ENCODE results near the gene PRPF39. TPM values are rescaled to one million over a fixed set of nuclear protein-coding genes. Genes with fewer than 3 reads are reported as not detected.

The PRPF39 gene
- total and polyA plus RNA-seq, 2 of the 4 experiments (the other 2 are of a cell fraction): 18.1 to 29.6 TPM

DNA sequence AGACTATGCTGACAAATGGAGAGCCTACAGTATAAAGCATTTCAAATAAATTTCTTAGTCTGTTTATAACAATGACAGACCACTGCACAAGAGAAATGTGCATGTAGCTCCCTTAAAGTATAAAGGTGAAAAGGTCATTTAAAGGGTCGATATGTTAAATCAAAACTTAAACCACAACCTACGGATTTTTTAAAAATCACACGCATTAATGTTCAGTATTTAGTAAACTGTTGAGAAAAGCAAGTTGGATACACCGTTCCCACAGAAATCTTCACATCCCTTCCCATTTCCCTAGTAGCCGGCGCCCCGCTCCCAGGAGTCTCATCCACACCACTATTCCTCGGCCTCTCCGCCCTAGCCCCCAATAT, 49.8 kb downstream of the PRPF39 start:
- no peak overlapping the region for H2BK15ac ChIP-seq (ENCODE audit: low read depth, low read length)
- H3K23ac ChIP-seq (ENCODE audit: low read depth, low read length): peak overlapping the region; percentile 91
- H3K27ac ChIP-seq (ENCODE audit: insufficient read depth, low read length): peak overlapping the region; percentile 89
- in situ Hi-C loops (cut with MboI; ENCODE audit: low sequenced_read_pairs) (loop anchor here (10.0 kb wide), 1 partner anchor 169 kb away; the partner anchor contains the start of genes KLHL28 and TOGARAM1), intact Hi-C loops (cut with micrococcal nuclease) (loop anchor here (1.0 to 2.0 kb wide), 2 partner anchors 120 to 135 kb away; partner anchors contain the start of gene MIS18BP1), dilution Hi-C loops (cut with HindIII; ENCODE audit: low sequenced_read_pairs, unreplicated experiment) (no loop called here)
- H3K9me3 ChIP-seq (ENCODE audit: control insufficient read depth, insufficient read depth, low read length): no peaks in the 10 kb centered on the region
- no peaks in the 10 kb centered on the region for H4K20me1 ChIP-seq (ENCODE audit: insufficient read depth, low read length)
- H4K91ac ChIP-seq (ENCODE audit: insufficient read depth, low read depth, low read length): peak overlapping the region; percentile 82
- H3K14ac ChIP-seq (replicated peaks; ENCODE audit: low read depth, low read length): peak overlapping the region; percentile 93
- H3K36me3 ChIP-seq (ENCODE audit: control insufficient read depth, insufficient read depth, low read length): peaks cover 2% of the 10 kb centered on the region; the same call in 1 of the 2 replicates
- peak overlapping the region; percentile 93 for H3K4ac ChIP-seq (ENCODE audit: low read depth, low read length)
- TF ChIP-seq BHLHE40 (IDR thresholded peaks at IDR 0.05; ENCODE audit: low read depth, low read length) (no peak), SMC3 (IDR thresholded peaks at IDR 0.05; ENCODE audit: low read depth, low read length) (no peak), NFE2L2 (IDR thresholded peaks at IDR 0.05; ENCODE audit: low read depth, low read length) (no peak), MAZ (IDR thresholded peaks at IDR 0.05; ENCODE audit: borderline replicate concordance, low read depth, low read length) (no peak), MXI1 (IDR thresholded peaks at IDR 0.05; ENCODE audit: borderline replicate concordance, low read depth, low read length) (no peak), POLR2A (IDR thresholded peaks at IDR 0.05; ENCODE audit: low read depth, low read length) (no peak), CTCF (conservative IDR thresholded peaks at IDR 0.05; ENCODE audit: low read depth, low read length) (no peak), CHD1 (IDR thresholded peaks at IDR 0.05; ENCODE audit: low read depth, low read length) (no peak), MAFK (IDR thresholded peaks at IDR 0.05; ENCODE audit: low read depth, low read length) (no peak), FOS (IDR thresholded peaks at IDR 0.05; ENCODE audit: low read depth, low read length) (no peak), RAD21 (IDR thresholded peaks at IDR 0.05; ENCODE audit: low read length) (no peak), RCOR1 (IDR thresholded peaks at IDR 0.05; ENCODE audit: insufficient replicate concordance, low read length) (no peak)
- TF ChIP-seq, protein P1, sequence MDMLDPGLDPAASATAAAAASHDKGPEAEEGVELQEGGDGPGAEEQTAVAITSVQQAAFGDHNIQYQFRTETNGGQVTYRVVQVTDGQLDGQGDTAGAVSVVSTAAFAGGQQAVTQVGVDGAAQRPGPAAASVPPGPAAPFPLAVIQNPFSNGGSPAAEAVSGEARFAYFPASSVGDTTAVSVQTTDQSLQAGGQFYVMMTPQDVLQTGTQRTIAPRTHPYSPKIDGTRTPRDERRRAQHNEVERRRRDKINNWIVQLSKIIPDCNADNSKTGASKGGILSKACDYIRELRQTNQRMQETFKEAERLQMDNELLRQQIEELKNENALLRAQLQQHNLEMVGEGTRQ (IDR thresholded peaks at IDR 0.05; ENCODE audit: low read depth, low read length): no peak
- TF ChIP-seq, protein P2, sequence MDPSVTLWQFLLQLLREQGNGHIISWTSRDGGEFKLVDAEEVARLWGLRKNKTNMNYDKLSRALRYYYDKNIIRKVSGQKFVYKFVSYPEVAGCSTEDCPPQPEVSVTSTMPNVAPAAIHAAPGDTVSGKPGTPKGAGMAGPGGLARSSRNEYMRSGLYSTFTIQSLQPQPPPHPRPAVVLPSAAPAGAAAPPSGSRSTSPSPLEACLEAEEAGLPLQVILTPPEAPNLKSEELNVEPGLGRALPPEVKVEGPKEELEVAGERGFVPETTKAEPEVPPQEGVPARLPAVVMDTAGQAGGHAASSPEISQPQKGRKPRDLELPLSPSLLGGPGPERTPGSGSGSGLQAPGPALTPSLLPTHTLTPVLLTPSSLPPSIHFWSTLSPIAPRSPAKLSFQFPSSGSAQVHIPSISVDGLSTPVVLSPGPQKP (IDR thresholded peaks at IDR 0.05; ENCODE audit: borderline replicate concordance, low read depth, low read length): no peak
- H3K56ac ChIP-seq (ENCODE audit: extremely low read depth, insufficient read depth, low read length): peak overlapping the region; percentile 86
- BruUV-seq (replicated peaks): TSS peak; percentile 61
- peak overlapping the region; percentile 37; the same call in 1 of the 2 replicates for H2BK120ac ChIP-seq (ENCODE audit: low read depth, low read length)
- ChIA-PET CTCF (no interaction called here), POLR2A (ENCODE audit: unreplicated experiment) (interaction anchor here (0.6 kb wide), 1 partner anchor 173 kb away, joined by 3 read pairs; no protein-coding TSS in a partner anchor)
- peak overlapping the region; percentile 42; the same call in 1 of the 2 replicates for H2AK5ac ChIP-seq (ENCODE audit: low read depth, low read length)
- no peak overlapping the region for H2BK20ac ChIP-seq (ENCODE audit: low read depth, low read length)
- H3K4me2 ChIP-seq (ENCODE audit: low read depth, low read length): peak overlapping the region; percentile 65
- H3K27me3 ChIP-seq (ENCODE audit: control insufficient read depth, insufficient read depth, low read length): no peaks in the 10 kb centered on the region
- peak overlapping the region; percentile 77; the same call in 1 of the 2 replicates for H4K5ac ChIP-seq (ENCODE audit: low read depth, low read length)
- WGBS, 2 experiments (ENCODE audit: extremely low coverage in 2 of 2, insufficient read length in 1 of 2): 0% methylated on average over 1 of the region's 9 CpGs; no CpG with 5 or more reads in 1 of the 2 experiments
- H3K79me1 ChIP-seq (ENCODE audit: low read depth in 1 of 2, low read length in 2 of 2): peaks cover 8 to 21% of the 10 kb centered on the region in 2 experiments; a peak in 3 of 4 replicates
- peak overlapping the region; percentile 93 for H3K9ac ChIP-seq (ENCODE audit: low read depth, low read length)
- no peaks in the 10 kb centered on the region for H3K4me1 ChIP-seq (ENCODE audit: control insufficient read depth, insufficient read depth, low read length)
- peak overlapping the region; percentile 91 for H3K4me3 ChIP-seq (ENCODE audit: insufficient read depth, low read depth, low read length)
- H3K9me1 ChIP-seq (ENCODE audit: insufficient read depth, low read length): no peaks in the 10 kb centered on the region
- H2AFZ ChIP-seq (replicated peaks; ENCODE audit: low read length, poor library complexity): peak overlapping the region; percentile 96
- peak overlapping the region; percentile 75 for H2AK9ac ChIP-seq (replicated peaks; ENCODE audit: low read depth, low read length, poor library complexity)
- peak overlapping the region; percentile 90 to 97 for H4K8ac ChIP-seq (ENCODE audit: low read depth in 2 of 2, low read length in 2 of 2)
- peak overlapping the region; percentile 66; the same call in 1 of the 2 replicates for H3K18ac ChIP-seq (ENCODE audit: low read depth, low read length)
- ATAC-seq (ENCODE audit: low read depth) (peak; percentile 6), DNase-seq (no peak)
- peak overlapping the region; percentile 83 for H2BK5ac ChIP-seq (ENCODE audit: low read depth, low read length, poor library complexity, severe bottlenecking)
